Neural cell (in vitro differentiated cells): ENCODE measurements around the gene EI24.

Experiments used
- EZH2 ChIP-seq: fragments of 200-600, 300-800 bp; shearing (Covaris generic), sonication (generic); IDR thresholded peaks from 2 replicates; pipeline ENCODE4 v1.6.1; 2014; ENCODE audit warnings: antibody characterized with exemption, low read length, borderline replicate concordance, mild to moderate bottlenecking; ENCODE audit not compliant: insufficient read depth, poor library complexity, severe bottlenecking
- MXI1 ChIP-seq: fragments of 450-650 bp; conservative IDR thresholded peaks from 2 replicates; pipeline ENCODE4 v1.6.1; 2014; ENCODE audit warnings: antibody characterized with exemption, mild to moderate bottlenecking; ENCODE audit not compliant: poor library complexity, severe bottlenecking
- POLR2AphosphoS5 ChIP-seq: IDR thresholded peaks from 2 replicates; pipeline ENCODE4 v1.6.1; 2012
- SMC3 ChIP-seq: fragments of 450-650 bp; conservative IDR thresholded peaks from 2 replicates; pipeline ENCODE4 v1.6.1; 2014; ENCODE audit warnings: antibody characterized with exemption, mild to moderate bottlenecking, moderate library complexity; ENCODE audit not compliant: poor library complexity
- TAF1 ChIP-seq: IDR thresholded peaks from 2 replicates; pipeline ENCODE4 v1.6.1; 2012; ENCODE audit warnings: low read depth
- TF ChIP-seq, protein P1 (sequence below): fragments of 450-650 bp; IDR thresholded peaks from 2 replicates; pipeline ENCODE4 v1.5.1; 2014; ENCODE audit warnings: antibody characterized with exemption, mild to moderate bottlenecking, moderate library complexity; ENCODE audit not compliant: poor library complexity, severe bottlenecking

DNA sequence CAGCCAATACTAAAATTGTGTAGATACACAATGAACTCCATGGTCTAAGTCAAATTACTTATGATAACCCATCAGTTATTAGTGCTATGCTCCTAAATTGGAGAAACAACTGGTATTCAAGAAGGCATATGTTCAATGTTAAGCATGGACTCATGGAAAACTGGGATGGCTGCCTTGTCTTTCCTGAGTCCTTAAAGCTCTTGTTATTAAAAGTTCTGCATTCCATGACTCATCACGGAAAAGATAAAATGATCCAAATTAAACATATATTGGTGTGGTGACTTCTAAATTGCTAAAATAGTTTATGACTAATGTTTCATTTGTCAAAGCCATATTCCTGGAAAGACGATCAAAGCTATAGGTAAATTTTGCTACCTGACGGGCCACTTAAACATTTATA lies 9.4 kb upstream of the EI24 start:
- TF ChIP-seq POLR2AphosphoS5 (no peak), EZH2 (no peak), MXI1 (no peak), TAF1 (no peak), SMC3 (no peak)
- TF ChIP-seq, protein P1, sequence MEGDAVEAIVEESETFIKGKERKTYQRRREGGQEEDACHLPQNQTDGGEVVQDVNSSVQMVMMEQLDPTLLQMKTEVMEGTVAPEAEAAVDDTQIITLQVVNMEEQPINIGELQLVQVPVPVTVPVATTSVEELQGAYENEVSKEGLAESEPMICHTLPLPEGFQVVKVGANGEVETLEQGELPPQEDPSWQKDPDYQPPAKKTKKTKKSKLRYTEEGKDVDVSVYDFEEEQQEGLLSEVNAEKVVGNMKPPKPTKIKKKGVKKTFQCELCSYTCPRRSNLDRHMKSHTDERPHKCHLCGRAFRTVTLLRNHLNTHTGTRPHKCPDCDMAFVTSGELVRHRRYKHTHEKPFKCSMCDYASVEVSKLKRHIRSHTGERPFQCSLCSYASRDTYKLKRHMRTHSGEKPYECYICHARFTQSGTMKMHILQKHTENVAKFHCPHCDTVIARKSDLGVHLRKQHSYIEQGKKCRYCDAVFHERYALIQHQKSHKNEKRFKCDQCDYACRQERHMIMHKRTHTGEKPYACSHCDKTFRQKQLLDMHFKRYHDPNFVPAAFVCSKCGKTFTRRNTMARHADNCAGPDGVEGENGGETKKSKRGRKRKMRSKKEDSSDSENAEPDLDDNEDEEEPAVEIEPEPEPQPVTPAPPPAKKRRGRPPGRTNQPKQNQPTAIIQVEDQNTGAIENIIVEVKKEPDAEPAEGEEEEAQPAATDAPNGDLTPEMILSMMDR: no peak
